ENCODE results near the gene PLAC8. TPM values are rescaled to one million over a fixed set of nuclear protein-coding genes. Genes with fewer than 3 reads are reported as not detected.

PLAC8 gene
- total and polyA plus RNA-seq, 2 of the 13 experiments (the other 11 are each of a cell fraction or from before 2014, with no cell fraction given): 3.0 to 174 TPM

GRCh38 chr4:83139514-83140156, 25.1 kb upstream of the PLAC8 start (continued):
- TF ChIP-seq NR2C2 (CRISPR knock-in tag; IDR thresholded peaks at IDR 0.05; ENCODE audit: borderline replicate concordance) (peak; percentile 25; the same call in 1 of the 2 replicates), ARID3A (IDR thresholded peaks at IDR 0.05; ENCODE audit: low read depth, low read length) (peak; percentile 47; the same call in 1 of the 2 replicates), HOXA3 (CRISPR knock-in tag; IDR thresholded peaks at IDR 0.05) (peak; percentile 26; the same call in 1 of the 2 replicates), HNF1A (IDR thresholded peaks at IDR 0.05; ENCODE audit: low read depth) (peak; percentile 88), HNF1A (CRISPR knock-in tag; IDR thresholded peaks at IDR 0.05; ENCODE audit: borderline replicate concordance) (peak; percentile 84; the same call in 1 of the 2 replicates), MAFF (IDR thresholded peaks at IDR 0.05; ENCODE audit: low read depth, low read length) (peak; percentile 51; the same call in 1 of the 2 replicates), HMGXB4 (CRISPR knock-in tag; IDR thresholded peaks at IDR 0.05; ENCODE audit: borderline replicate concordance in 1 of 2, low read depth in 1 of 2) (peak in 1 of 2 experiments; percentile 32; a peak in 1 of 4 replicates), HOMEZ (CRISPR knock-in tag; IDR thresholded peaks at IDR 0.05; ENCODE audit: low read depth) (peak; percentile 87; the same call in 1 of the 2 replicates), PPARG (CRISPR knock-in tag; conservative IDR thresholded peaks at IDR 0.05) (peak; percentile 70), EHMT2 (IDR thresholded peaks at IDR 0.05; ENCODE audit: borderline replicate concordance, low read depth, low read length) (peak; percentile 75; the same call in 1 of the 2 replicates), ZNF260 (CRISPR knock-in tag; IDR thresholded peaks at IDR 0.05; ENCODE audit: borderline replicate concordance, low read depth) (no peak), ZNF280B (CRISPR knock-in tag; IDR thresholded peaks at IDR 0.05; ENCODE audit: borderline replicate concordance) (no peak; the same call in 1 of the 2 replicates), ZNF558 (CRISPR knock-in tag; IDR thresholded peaks at IDR 0.05; ENCODE audit: borderline replicate concordance) (no peak), ZNF44 (CRISPR knock-in tag; IDR thresholded peaks at IDR 0.05) (peak; percentile 61; the same call in 1 of the 2 replicates), MZF1 (CRISPR knock-in tag; IDR thresholded peaks at IDR 0.05; ENCODE audit: borderline replicate concordance) (no peak), ZNF317 (CRISPR knock-in tag; IDR thresholded peaks at IDR 0.05) (peak; percentile 97), CBX5 (CRISPR knock-in tag; IDR thresholded peaks at IDR 0.05; ENCODE audit: borderline replicate concordance) (peak; percentile 64)

All from HepG2 (cell line).